Measurements from ENCODE around the gene LRRC8E.
A peak's percentile ranks its signal among the peaks of the same experiment; 100 is the strongest.

LRRC8E gene

GRCh38 chr19:7863971-7864689, 24.2 kb upstream of the LRRC8E start:
- Histone ChIP-seq H3K9ac (ENCODE audit: low read depth, low read length) (no peak overlapping the region), H3K4me1 (ENCODE audit: insufficient read depth, low read length) (peaks cover 9% of the 10 kb centered on the region), H3K27ac (ENCODE audit: low read length) (no peak overlapping the region), H3K9me3 (ENCODE audit: insufficient read depth, low read depth, low read length) (no peaks in the 10 kb centered on the region), H3K36me3 (ENCODE audit: insufficient read depth, low read depth, low read length) (no peaks in the 10 kb centered on the region), H3K4me3 (ENCODE audit: low read length) (no peak overlapping the region), H3K27me3 (ENCODE audit: insufficient read depth, low read length) (peaks cover 79% of the 10 kb centered on the region)

GRCh38 chr19:7864690-7865074, 23.6 kb upstream of the LRRC8E start:
- no peak overlapping the region for H3K9ac ChIP-seq (ENCODE audit: low read depth, low read length)
- H3K27ac ChIP-seq (ENCODE audit: low read length), result no peak overlapping the region
- peaks cover 9% of the 10 kb centered on the region for H3K4me1 ChIP-seq (ENCODE audit: insufficient read depth, low read length)
- no peaks in the 10 kb centered on the region for H3K9me3 ChIP-seq (ENCODE audit: insufficient read depth, low read depth, low read length)
- H3K4me3 ChIP-seq (ENCODE audit: low read length), result no peak overlapping the region
- H3K36me3 ChIP-seq (ENCODE audit: insufficient read depth, low read depth, low read length), result no peaks in the 10 kb centered on the region
- H3K27me3 ChIP-seq (ENCODE audit: insufficient read depth, low read length), result peaks cover 77% of the 10 kb centered on the region

- no peak overlapping the region for H3K9ac ChIP-seq (ENCODE audit: low read depth, low read length)
- no peak overlapping the region for H3K27ac ChIP-seq (ENCODE audit: low read length)
- H3K36me3 ChIP-seq (ENCODE audit: insufficient read depth, low read depth, low read length), result no peaks in the 10 kb centered on the region
- H3K9me3 ChIP-seq (ENCODE audit: insufficient read depth, low read depth, low read length), result no peaks in the 10 kb centered on the region
- peaks cover 71% of the 10 kb centered on the region for H3K27me3 ChIP-seq (ENCODE audit: insufficient read depth, low read length)
- H3K4me3 ChIP-seq (ENCODE audit: low read length), result no peak overlapping the region
- H3K4me1 ChIP-seq (ENCODE audit: insufficient read depth, low read length), result peaks cover 9% of the 10 kb centered on the region
Measured at GRCh38 chr19:7865262-7865911, 22.9 kb upstream of the LRRC8E start.

GRCh38 chr19:7866399-7867091, 21.8 kb upstream of the LRRC8E start:
- Histone ChIP-seq H3K9ac (ENCODE audit: low read depth, low read length) (no peak overlapping the region), H3K4me1 (ENCODE audit: insufficient read depth, low read length) (peaks cover 2% of the 10 kb centered on the region)

GRCh38 chr19:7867092-7867844, 21.0 kb upstream of the LRRC8E start:
- no peak overlapping the region for H3K9ac ChIP-seq (ENCODE audit: low read depth, low read length)
- no peaks in the 10 kb centered on the region; the same call in 1 of the 2 replicates for H3K4me1 ChIP-seq (ENCODE audit: insufficient read depth, low read length)
- no peaks in the 10 kb centered on the region for H3K36me3 ChIP-seq (ENCODE audit: insufficient read depth, low read depth, low read length)
- peaks cover 52% of the 10 kb centered on the region for H3K27me3 ChIP-seq (ENCODE audit: insufficient read depth, low read length)
- H3K4me3 ChIP-seq (ENCODE audit: low read length), result no peak overlapping the region
- H3K9me3 ChIP-seq (ENCODE audit: insufficient read depth, low read depth, low read length), result no peaks in the 10 kb centered on the region
- H3K27ac ChIP-seq (ENCODE audit: low read length), result no peak overlapping the region

More at GRCh38 chr19:7866399-7867091, 21.8 kb upstream of the LRRC8E start:
- H3K9me3 ChIP-seq (ENCODE audit: insufficient read depth, low read depth, low read length), result no peaks in the 10 kb centered on the region
- no peaks in the 10 kb centered on the region for H3K36me3 ChIP-seq (ENCODE audit: insufficient read depth, low read depth, low read length)
- H3K27me3 ChIP-seq (ENCODE audit: insufficient read depth, low read length), result peaks cover 59% of the 10 kb centered on the region
- H3K27ac ChIP-seq (ENCODE audit: low read length), result no peak overlapping the region
- H3K4me3 ChIP-seq (ENCODE audit: low read length), result no peak overlapping the region

- no peak overlapping the region for H3K27ac ChIP-seq (ENCODE audit: low read length)
- H3K36me3 ChIP-seq (ENCODE audit: insufficient read depth, low read depth, low read length), result no peaks in the 10 kb centered on the region
- H3K9me3 ChIP-seq (ENCODE audit: insufficient read depth, low read depth, low read length), result no peaks in the 10 kb centered on the region
- no peak overlapping the region for H3K4me3 ChIP-seq (ENCODE audit: low read length)
- H3K4me1 ChIP-seq (ENCODE audit: insufficient read depth, low read length), result no peaks in the 10 kb centered on the region; the same call in 1 of the 2 replicates
- no peak overlapping the region for H3K9ac ChIP-seq (ENCODE audit: low read depth, low read length)
- peaks cover 55% of the 10 kb centered on the region for H3K27me3 ChIP-seq (ENCODE audit: insufficient read depth, low read length)
Measured at GRCh38 chr19:7868326-7868670, 20.0 kb upstream of the LRRC8E start.

GRCh38 chr19:7868671-7869452, 19.4 kb upstream of the LRRC8E start:
- H3K4me1 ChIP-seq (ENCODE audit: insufficient read depth, low read length), result no peaks in the 10 kb centered on the region; the same call in 1 of the 2 replicates
- H3K9me3 ChIP-seq (ENCODE audit: insufficient read depth, low read depth, low read length), result no peaks in the 10 kb centered on the region
- peak overlapping the region; percentile 63; the same call in 1 of the 2 replicates for H3K4me3 ChIP-seq (ENCODE audit: low read length)
- no peak overlapping the region for H3K9ac ChIP-seq (ENCODE audit: low read depth, low read length)
- no peak overlapping the region for H3K27ac ChIP-seq (ENCODE audit: low read length)
- H3K27me3 ChIP-seq (ENCODE audit: insufficient read depth, low read length), result peaks cover 55% of the 10 kb centered on the region
- no peaks in the 10 kb centered on the region for H3K36me3 ChIP-seq (ENCODE audit: insufficient read depth, low read depth, low read length)

GRCh38 chr19:7869453-7869909, 18.8 kb upstream of the LRRC8E start:
- Histone ChIP-seq H3K9ac (ENCODE audit: low read depth, low read length) (no peak overlapping the region), H3K27ac (ENCODE audit: low read length) (no peak overlapping the region), H3K36me3 (ENCODE audit: insufficient read depth, low read depth, low read length) (no peaks in the 10 kb centered on the region), H3K27me3 (ENCODE audit: insufficient read depth, low read length) (peaks cover 51% of the 10 kb centered on the region), H3K9me3 (ENCODE audit: insufficient read depth, low read depth, low read length) (no peaks in the 10 kb centered on the region), H3K4me3 (ENCODE audit: low read length) (peak overlapping the region; percentile 40; the same call in 1 of the 2 replicates), H3K4me1 (ENCODE audit: insufficient read depth, low read length) (no peaks in the 10 kb centered on the region; the same call in 1 of the 2 replicates)

- Histone ChIP-seq H3K27ac (ENCODE audit: low read length) (no peak overlapping the region), H3K9ac (ENCODE audit: low read depth, low read length) (no peak overlapping the region), H3K27me3 (ENCODE audit: insufficient read depth, low read length) (peaks cover 46% of the 10 kb centered on the region)
Measured at GRCh38 chr19:7869910-7870511, 18.3 kb upstream of the LRRC8E start.

GRCh38 chr19:7870571-7871436, 17.5 kb upstream of the LRRC8E start:
- no peak overlapping the region for H3K4me3 ChIP-seq (ENCODE audit: low read length)
- no peak overlapping the region; the same call in 1 of the 2 replicates for H3K9ac ChIP-seq (ENCODE audit: low read depth, low read length)
- H3K9me3 ChIP-seq (ENCODE audit: insufficient read depth, low read depth, low read length), result no peaks in the 10 kb centered on the region
- H3K36me3 ChIP-seq (ENCODE audit: insufficient read depth, low read depth, low read length), result no peaks in the 10 kb centered on the region
- peaks cover 38% of the 10 kb centered on the region for H3K27me3 ChIP-seq (ENCODE audit: insufficient read depth, low read length)
- H3K4me1 ChIP-seq (ENCODE audit: insufficient read depth, low read length), result no peaks in the 10 kb centered on the region; the same call in 1 of the 2 replicates
- no peak overlapping the region for H3K27ac ChIP-seq (ENCODE audit: low read length)

More at GRCh38 chr19:7869910-7870511, 18.3 kb upstream of the LRRC8E start:
- no peaks in the 10 kb centered on the region for H3K9me3 ChIP-seq (ENCODE audit: insufficient read depth, low read depth, low read length)
- no peaks in the 10 kb centered on the region; the same call in 1 of the 2 replicates for H3K4me1 ChIP-seq (ENCODE audit: insufficient read depth, low read length)
- no peaks in the 10 kb centered on the region for H3K36me3 ChIP-seq (ENCODE audit: insufficient read depth, low read depth, low read length)
- peak overlapping the region; percentile 40; the same call in 1 of the 2 replicates for H3K4me3 ChIP-seq (ENCODE audit: low read length)

Data from iPS-20b (cell line).